HT1080 (cell line): Measurements from ENCODE around the gene C1orf216. TPM values are rescaled to one million over a fixed set of nuclear protein-coding genes. Genes with fewer than 3 reads are reported as not detected.
"Not testable (repeated sequence)": the region's sequence is repeated elsewhere in the genome, so short reads cannot be mapped to it uniquely, and the experiment has no call there.

Experiments
- DNase-seq: peaks from one replicate; pipeline ENCODE4 v3.0.0-alpha.2; 2015; ENCODE audit warnings: low read depth
- total RNA-seq: library from RNA; depleted of rRNA; stranded (reverse); fragments of >200 nt; shearing (Covaris generic); gene quantifications from 2 replicates; pipeline ENCODE4 v1.2.3, GENCODE V29; 2014; rRNA removed

The C1orf216 gene
- total RNA-seq, 1 experiment from 2014 or later: 16.7 TPM

GRCh38 chr1:35707601-35708440, 10.9 kb downstream of the C1orf216 start:
- DNase-seq: no peak

GRCh38 chr1:35706846-35707600, 11.7 kb downstream of the C1orf216 start:
- DNase-seq: no peak

- DNase-seq: no peak
These were observed 16.2 kb downstream of the C1orf216 start for GRCh38 chr1:35702508-35702907.

GRCh38 chr1:35699152-35699551, 19.5 kb downstream of the C1orf216 start:
- DNase-seq: peak; percentile 18

- no peak for DNase-seq
These were observed 26.4 kb downstream of the C1orf216 start for GRCh38 chr1:35692317-35692716.

GRCh38 chr1:35691571-35692220, 27.0 kb downstream of the C1orf216 start:
- no peak for DNase-seq

GRCh38 chr1:35691080-35691479, 27.6 kb downstream of the C1orf216 start:
- no peak for DNase-seq

- not testable (repeated sequence) for DNase-seq
These were observed 28.6 kb downstream of the C1orf216 start for GRCh38 chr1:35690103-35690502.

- no peak for DNase-seq
These were observed 30.5 kb downstream of the C1orf216 start for GRCh38 chr1:35688161-35688560.

GRCh38 chr1:35683012-35683411, 35.7 kb downstream of the C1orf216 start:
- DNase-seq: no peak

GRCh38 chr1:35680271-35680670, 38.4 kb downstream of the C1orf216 start:
- no peak for DNase-seq

- DNase-seq: no peak
These were observed 42.9 kb downstream of the C1orf216 start for GRCh38 chr1:35675773-35676172.

- DNase-seq: no peak
These were observed 44.6 kb downstream of the C1orf216 start for GRCh38 chr1:35674111-35674510.

GRCh38 chr1:35672116-35672515, 46.6 kb downstream of the C1orf216 start:
- no peak for DNase-seq

GRCh38 chr1:35668506-35668905, 50.2 kb downstream of the C1orf216 start:
- no peak for DNase-seq

GRCh38 chr1:35666916-35667315, 51.8 kb downstream of the C1orf216 start:
- DNase-seq: no peak

GRCh38 chr1:35666216-35666615, 52.5 kb downstream of the C1orf216 start:
- no peak for DNase-seq

Other genes starting within 250 kb of the C1orf216 start
- 37.6 and 37.8 TPM in 2 replicates for gene KIAA0319L, start 161.5 kb downstream of the C1orf216 start, total RNA-seq
- gene NCDN, start 161.1 kb downstream of the C1orf216 start, total RNA-seq: 49.9 and 57.6 TPM in 2 replicates
- not detected in 2 replicates for gene TFAP2E, start 145.6 kb downstream of the C1orf216 start, total RNA-seq
- gene PSMB2, start 77.4 kb downstream of the C1orf216 start, total RNA-seq: 45.3 and 56.9 TPM in 2 replicates
- 36.2 and 43.3 TPM in 2 replicates for gene CLSPN, start 51.1 kb upstream of the C1orf216 start, total RNA-seq
- gene AGO4, start 89.1 kb upstream of the C1orf216 start, total RNA-seq: 1.9 and 2.0 TPM in 2 replicates
- gene AGO1, start 164.3 kb upstream of the C1orf216 start, total RNA-seq: 22.6 and 23.0 TPM in 2 replicates
- gene AGO3, start 212.2 kb upstream of the C1orf216 start, total RNA-seq: 13.9 and 23.0 TPM in 2 replicates